22Rv1 (cell line): ENCODE data around the gene ABCA1.

Experiments used
- CTCF ChIP-seq: fragments of 450-650 bp; IDR thresholded peaks from 2 replicates; pipeline ENCODE4 v1.5.1; 2017; ENCODE audit warnings: mild to moderate bottlenecking
- ZFX ChIP-seq: fragments of 450-650 bp; IDR thresholded peaks from 2 replicates; pipeline ENCODE4 v1.6.1; 2017; ENCODE audit warnings: antibody characterized with exemption, borderline replicate concordance

- TF ChIP-seq CTCF (no peak), ZFX (no peak)
Measured at GRCh38 chr9:104826911-104827310, 101.0 kb downstream of the ABCA1 start.
